OCI-LY3 (cell line): ENCODE results near the gene EXOC3L1.

Experiments used
- H2AFZ ChIP-seq: fragments of 200-600, 300-600 bp; shearing (Covaris generic); 2 replicates; pipeline ENCODE4 v1.6.0; 2014; ENCODE audit warnings: antibody characterized with exemption, low read depth, low read length
- H3K27ac ChIP-seq: fragments of 200-600, 300-600 bp; sonication (generic); 2 replicates; pipeline ENCODE4 v1.5.1; 2014; ENCODE audit warnings: mild to moderate bottlenecking, low read length, moderate library complexity, mixed read lengths
- H3K27me3 ChIP-seq: fragments of 200-600, 300-600 bp; sonication (generic); 2 replicates; pipeline ENCODE4 v1.6.1; 2014; ENCODE audit warnings: low read depth, low read length, mixed read lengths
- H3K36me3 ChIP-seq: fragments of 200-600, 300-600 bp; sonication (generic); replicated peaks from 2 replicates; pipeline ENCODE3; 2014; ENCODE audit warnings: low read depth, low read length, mixed read lengths
- H3K4me1 ChIP-seq: fragments of 300-600, 200-600 bp; sonication (generic); 2 replicates; pipeline ENCODE4 v1.6.1; 2014; ENCODE audit warnings: low read length, mixed read lengths
- H3K4me2 ChIP-seq: fragments of 200-600, 300-600 bp; sonication (generic); 2 replicates; pipeline ENCODE4 v1.6.1; 2014; ENCODE audit warnings: low read length, mixed read lengths
- H3K4me3 ChIP-seq: fragments of 300-600, 200-600 bp; sonication (generic); 2 replicates; pipeline ENCODE4 v1.5.1; 2014; ENCODE audit warnings: antibody characterized with exemption, mild to moderate bottlenecking, low read length, moderate library complexity
- H3K79me2 ChIP-seq: fragments of 300-600, 200-600 bp; shearing (Covaris generic); 2 replicates; pipeline ENCODE4 v1.6.1; 2014; ENCODE audit warnings: mild to moderate bottlenecking, low read length, mixed read lengths
- H3K9ac ChIP-seq: fragments of 300-600, 200-600 bp; shearing (Covaris generic); 2 replicates; pipeline ENCODE4 v1.6.0; 2014; ENCODE audit warnings: mild to moderate bottlenecking, low read length, moderate library complexity
- H3K9me3 ChIP-seq: fragments of 200-600, 300-600 bp; shearing (Covaris generic); 2 replicates; pipeline ENCODE4 v1.6.1; 2014; ENCODE audit warnings: low read length, mixed read lengths; ENCODE audit not compliant: insufficient read depth
- H4K20me1 ChIP-seq: fragments of 200-600, 300-600 bp; sonication (generic); 2 replicates; pipeline ENCODE4 v1.6.1; 2016; ENCODE audit warnings: low read length, mixed read lengths; ENCODE audit not compliant: insufficient read depth
- CTCF ChIP-seq: fragments of 200-600, 300-600 bp; sonication (generic); IDR thresholded peaks from 2 replicates; pipeline ENCODE4 v1.5.1; 2014; ENCODE audit warnings: antibody characterized with exemption, low read length, low read depth
- EZH2phosphoT487 ChIP-seq: fragments of 200-600 bp; shearing (Covaris generic); IDR thresholded peaks from 2 replicates; pipeline ENCODE4 v1.6.1; 2018; ENCODE audit warnings: antibody characterized with exemption, mixed run types, low read depth

The EXOC3L1 gene

GRCh38 chr16:67187175-67187890 is 2.6 kb downstream of the EXOC3L1 start:
- H3K4me2 ChIP-seq, result no peak overlapping the region
- peaks cover 17% of the 10 kb centered on the region for H3K79me2 ChIP-seq
- no peaks in the 10 kb centered on the region for H3K27me3 ChIP-seq
- no peaks in the 10 kb centered on the region for H4K20me1 ChIP-seq
- no peak overlapping the region for H3K9ac ChIP-seq
- H3K9me3 ChIP-seq, result no peaks in the 10 kb centered on the region
- no peak for TF ChIP-seq CTCF
- no peak for TF ChIP-seq EZH2phosphoT487
- H3K27ac ChIP-seq, result no peak overlapping the region
- no peaks in the 10 kb centered on the region for H3K36me3 ChIP-seq
- peaks cover 21% of the 10 kb centered on the region for H3K4me1 ChIP-seq
- no peak overlapping the region for H2AFZ ChIP-seq
- no peak overlapping the region for H3K4me3 ChIP-seq

- no peak for TF ChIP-seq CTCF
- TF ChIP-seq EZH2phosphoT487, result no peak
- H3K36me3 ChIP-seq, result no peaks in the 10 kb centered on the region
- H3K79me2 ChIP-seq, result peaks cover 13% of the 10 kb centered on the region
- H3K4me2 ChIP-seq, result no peak overlapping the region
- H2AFZ ChIP-seq, result no peak overlapping the region
- no peak overlapping the region for H3K27ac ChIP-seq
- H3K9ac ChIP-seq, result no peak overlapping the region
- H3K4me3 ChIP-seq, result no peak overlapping the region
- no peaks in the 10 kb centered on the region for H3K9me3 ChIP-seq
- H3K4me1 ChIP-seq, result peaks cover 23% of the 10 kb centered on the region
- no peaks in the 10 kb centered on the region for H3K27me3 ChIP-seq
- H4K20me1 ChIP-seq, result no peaks in the 10 kb centered on the region
These were observed 3.4 kb downstream of the EXOC3L1 start for GRCh38 chr16:67186550-67186950.

- no peak overlapping the region for H3K27ac ChIP-seq
- no peak overlapping the region for H2AFZ ChIP-seq
- H3K79me2 ChIP-seq, result peaks cover 13% of the 10 kb centered on the region
- no peaks in the 10 kb centered on the region for H3K27me3 ChIP-seq
- peak overlapping the region; percentile 88 for H3K4me2 ChIP-seq
- peak overlapping the region; percentile 28 for H3K4me3 ChIP-seq
- H3K9ac ChIP-seq, result no peak overlapping the region
- H3K4me1 ChIP-seq, result peaks cover 19% of the 10 kb centered on the region; the same call in 1 of the 2 replicates
- H4K20me1 ChIP-seq, result no peaks in the 10 kb centered on the region
- TF ChIP-seq EZH2phosphoT487 (no peak), CTCF (no peak)
- H3K36me3 ChIP-seq, result no peaks in the 10 kb centered on the region
- no peaks in the 10 kb centered on the region for H3K9me3 ChIP-seq
These were observed 4.2 kb downstream of the EXOC3L1 start for GRCh38 chr16:67185651-67186134.

- no peaks in the 10 kb centered on the region for H4K20me1 ChIP-seq
- H3K27ac ChIP-seq, result no peak overlapping the region
- H3K4me2 ChIP-seq, result peak overlapping the region; percentile 88
- no peak overlapping the region for H2AFZ ChIP-seq
- TF ChIP-seq CTCF (peak; percentile 85), EZH2phosphoT487 (no peak)
- H3K9ac ChIP-seq, result no peak overlapping the region
- no peaks in the 10 kb centered on the region for H3K9me3 ChIP-seq
- peaks cover 13% of the 10 kb centered on the region for H3K79me2 ChIP-seq
- H3K36me3 ChIP-seq, result no peaks in the 10 kb centered on the region
- H3K4me1 ChIP-seq, result peaks cover 19% of the 10 kb centered on the region; the same call in 1 of the 2 replicates
- no peaks in the 10 kb centered on the region for H3K27me3 ChIP-seq
- H3K4me3 ChIP-seq, result peak overlapping the region; percentile 86
These were observed 4.8 kb downstream of the EXOC3L1 start for GRCh38 chr16:67184995-67185650.
